ENCODE results near the gene XRN2.
"Not testable (repeated sequence)": the region's sequence is repeated elsewhere in the genome, so short reads cannot be mapped to it uniquely, and the experiment has no call there.

Gene XRN2

GRCh38 chr20:21391972-21392352 lies 88.8 kb downstream of the XRN2 start:
- no peak for DNase-seq

GRCh38 chr20:21393166-21393565 lies 90.0 kb downstream of the XRN2 start:
- DNase-seq, result no peak

DNA sequence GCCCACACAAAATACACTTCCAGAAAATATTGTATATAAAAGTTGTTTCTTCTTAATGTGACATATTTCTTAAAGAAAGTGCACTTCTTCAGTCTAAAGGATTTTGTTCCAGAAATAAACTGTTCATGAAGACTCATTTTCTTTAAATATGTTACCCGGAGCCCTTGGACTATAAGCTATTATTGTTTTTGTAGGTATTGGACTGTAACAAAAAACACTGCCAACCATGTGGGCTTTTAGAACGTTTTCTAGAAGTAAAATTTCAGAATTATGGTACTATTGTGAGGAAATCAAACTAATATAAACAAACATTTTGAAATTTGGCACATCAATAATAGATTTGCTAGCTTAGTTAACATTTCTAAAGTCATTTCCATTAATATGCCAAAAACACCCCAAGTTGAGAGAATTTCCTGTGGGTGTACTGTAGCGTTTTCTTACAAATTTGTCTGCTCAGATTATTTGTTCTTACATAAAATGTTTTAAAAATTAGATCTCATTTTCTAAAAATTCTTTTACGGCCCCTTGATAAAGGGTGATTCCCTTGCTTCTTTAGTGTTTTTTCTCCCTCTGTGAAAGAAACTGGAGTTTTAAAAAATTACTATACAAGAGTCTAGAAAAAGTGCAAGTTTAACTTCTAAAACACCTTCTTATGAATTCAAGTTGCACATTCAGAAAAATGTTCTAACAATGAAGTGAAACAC lies 90.8 kb downstream of the XRN2 start:
- no peak for DNase-seq

DNA sequence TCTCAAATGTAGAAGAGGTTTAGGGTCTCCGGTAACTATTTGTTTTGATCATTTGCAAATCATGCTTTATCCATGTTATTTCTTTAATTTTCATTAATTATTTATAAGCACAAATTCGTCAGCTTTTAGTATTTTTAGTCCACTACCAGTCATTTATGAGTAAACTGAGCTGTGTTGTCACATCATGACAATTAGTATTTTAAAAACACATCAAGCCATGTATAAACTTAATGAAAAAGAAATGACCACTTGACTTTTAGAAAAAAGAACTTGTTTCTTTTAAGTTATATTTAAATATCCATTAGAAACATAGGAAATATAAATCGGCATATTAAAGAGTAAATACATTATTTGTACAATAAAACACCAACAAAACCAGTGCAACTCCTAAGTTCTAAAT lies 91.4 kb downstream of the XRN2 start:
- no peak for DNase-seq

- no peak for DNase-seq
These were observed 92.0 kb downstream of the XRN2 start for GRCh38 chr20:21395051-21395665.

DNA sequence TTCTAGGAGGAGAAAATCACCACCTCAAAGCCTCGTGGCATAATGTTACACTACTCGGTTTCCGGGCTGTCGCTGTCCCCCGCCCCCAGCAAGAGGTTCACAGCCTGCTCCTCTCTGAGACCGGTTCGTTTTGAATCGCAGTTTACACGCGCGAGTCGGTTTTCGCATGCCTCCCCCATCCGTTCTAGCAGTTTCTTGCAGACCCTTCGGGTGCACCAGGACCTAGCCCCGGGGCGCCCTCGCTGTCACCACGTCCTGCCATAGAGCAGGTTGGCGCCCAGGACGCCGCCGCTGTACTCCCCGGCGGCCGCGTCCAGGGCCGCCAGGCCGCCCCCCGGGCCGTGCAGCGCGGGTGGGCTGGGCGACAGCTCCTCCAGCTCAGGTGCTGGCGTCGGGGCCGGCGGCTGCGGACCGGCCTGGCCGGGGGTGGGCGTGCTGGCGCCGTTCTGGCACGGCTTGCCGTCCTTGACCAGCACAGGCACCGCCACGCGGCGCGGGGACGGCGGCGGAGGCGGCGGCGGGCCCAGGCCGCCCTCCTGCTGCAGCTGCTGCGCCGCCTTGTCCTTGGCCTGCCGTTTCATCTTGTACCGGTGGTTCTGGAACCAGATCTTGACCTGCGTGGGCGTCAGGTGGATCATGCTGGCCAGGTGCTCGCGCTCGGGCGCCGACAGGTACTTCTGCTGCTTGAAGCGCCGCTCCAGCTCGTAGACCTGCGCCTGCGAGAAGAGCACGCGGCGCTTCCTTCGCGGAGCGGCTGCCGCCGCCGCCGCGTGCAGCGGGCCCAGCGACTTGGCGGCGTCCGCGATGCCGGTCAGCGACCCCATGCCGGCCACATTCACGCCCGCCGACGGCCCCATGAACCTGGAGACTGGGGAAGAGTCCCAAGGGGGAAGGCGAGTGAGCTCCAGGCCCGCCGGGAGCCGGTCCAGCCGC lies 92.8 kb downstream of the XRN2 start:
- no peak for DNase-seq

GRCh38 chr20:21396599-21397340 lies 93.6 kb downstream of the XRN2 start:
- no peak for DNase-seq

DNA sequence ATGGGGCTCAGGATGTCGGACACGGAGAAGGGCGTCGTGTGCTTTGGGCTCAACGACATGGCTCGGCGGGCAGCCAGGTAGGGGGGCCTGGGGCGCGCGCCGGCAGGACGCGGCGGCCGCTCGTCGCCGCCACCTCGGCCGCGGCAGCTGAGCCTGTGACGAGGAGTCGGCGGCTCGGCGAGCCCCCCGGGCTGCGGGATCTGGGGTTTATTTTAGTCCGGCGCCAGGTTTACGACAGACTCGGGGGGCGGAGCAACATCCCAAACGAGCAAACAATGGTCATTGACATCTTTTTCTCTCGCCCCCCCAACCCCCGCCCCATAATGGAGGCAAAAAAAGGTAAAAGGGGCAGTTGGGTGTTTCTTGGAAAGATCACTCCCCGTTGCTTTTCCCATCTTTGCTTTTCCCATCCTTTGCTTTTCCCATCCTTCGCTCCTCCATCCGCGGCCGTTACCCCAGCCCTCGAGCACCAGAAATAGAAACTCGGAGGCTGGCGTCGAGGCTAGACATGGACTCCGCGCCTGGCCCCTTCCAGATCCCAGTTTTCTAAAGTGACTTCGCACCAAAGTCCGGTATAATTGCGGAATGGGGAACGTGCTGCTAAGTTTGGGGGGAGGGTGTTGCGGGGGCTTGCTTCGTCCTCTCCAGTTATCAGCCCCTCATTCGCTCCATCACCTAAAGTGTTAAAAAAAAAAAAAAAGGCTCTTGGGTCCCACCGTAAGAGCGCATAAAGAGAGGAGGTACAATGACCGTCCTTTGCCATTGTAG lies 94.4 kb downstream of the XRN2 start, which contains the start of gene NKX2-4:
Gene NKX2-4, minus strand, starts transcription at position 186 of the 768 bp plus-strand sequence. Its CDS starts 127 bp downstream, at position 59.
- no peak for DNase-seq

- no peak for DNase-seq
These were observed 95.2 kb downstream of the XRN2 start for GRCh38 chr20:21398109-21399004.

GRCh38 chr20:21399005-21399475 lies 95.9 kb downstream of the XRN2 start:
- DNase-seq, result no peak

GRCh38 chr20:21411725-21412124 lies 108.6 kb downstream of the XRN2 start:
- DNase-seq, result no peak

DNA sequence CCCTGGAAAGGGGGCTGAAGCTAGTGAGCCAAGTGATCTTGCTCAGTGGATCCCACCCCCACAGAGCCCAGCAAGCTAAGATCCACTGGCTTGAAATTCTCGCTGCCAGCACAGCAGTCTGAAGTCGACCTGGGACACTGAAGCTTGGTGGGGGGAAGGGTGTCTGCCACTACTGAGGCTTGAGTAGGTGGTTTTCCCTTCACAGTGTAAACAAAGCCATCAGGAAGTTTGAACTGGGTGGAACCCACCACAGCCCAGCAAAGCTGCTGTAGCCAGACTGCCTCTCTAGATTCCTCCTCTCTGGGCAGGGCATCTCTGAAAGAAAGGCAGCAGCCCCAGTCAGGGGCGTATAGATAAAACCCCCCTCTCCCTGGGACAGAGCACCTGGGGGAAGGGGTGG lies 110.9 kb downstream of the XRN2 start:
- not testable (repeated sequence) for DNase-seq

GRCh38 chr20:21419147-21419546 lies 116.0 kb downstream of the XRN2 start:
- not testable (repeated sequence) for DNase-seq

- no peak for DNase-seq
These were observed 118.6 kb downstream of the XRN2 start for GRCh38 chr20:21421601-21422236.

DNA sequence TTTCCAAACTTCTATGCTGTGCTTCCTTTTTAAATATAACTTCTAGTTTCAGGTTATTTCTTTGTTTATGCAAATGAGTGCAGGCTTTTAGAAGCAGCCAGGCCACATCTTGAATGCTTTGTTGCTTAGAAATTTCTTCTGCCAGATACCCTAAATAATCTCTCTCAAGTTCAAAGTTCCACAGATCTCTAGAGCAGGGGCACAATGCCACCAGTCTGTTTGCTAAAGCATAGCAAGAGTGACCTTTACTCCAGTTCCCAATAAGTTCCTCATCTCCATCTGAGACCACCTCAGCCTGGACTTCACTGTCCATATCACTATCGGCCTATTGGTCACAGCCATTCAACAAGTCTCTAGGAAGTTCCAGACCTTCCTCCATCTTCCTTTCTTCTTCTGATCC lies 120.6 kb downstream of the XRN2 start:
- not testable (repeated sequence) for DNase-seq

GRCh38 chr20:21424846-21425245 lies 121.7 kb downstream of the XRN2 start:
- DNase-seq, result no peak

- DNase-seq, result no peak
These were observed 126.9 kb downstream of the XRN2 start for GRCh38 chr20:21430020-21430419.

DNA sequence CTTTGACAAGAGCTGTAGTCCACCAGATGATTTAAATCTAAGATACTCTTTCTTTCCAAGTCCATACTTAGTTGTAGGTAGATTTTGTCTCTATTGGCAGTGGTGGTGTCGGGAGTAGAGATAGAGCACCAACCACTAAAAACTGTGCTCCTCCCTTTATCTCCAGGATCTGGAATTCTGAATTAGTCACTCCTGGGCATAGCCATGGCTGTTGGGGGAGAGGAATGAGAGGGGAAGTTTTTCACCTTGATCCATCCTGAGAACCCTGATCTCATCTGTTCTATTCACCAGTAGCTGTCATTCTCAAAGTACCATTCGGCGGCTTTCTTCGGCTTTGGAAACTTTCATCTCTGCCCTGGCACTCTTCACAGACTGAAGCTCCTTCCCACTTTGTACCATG lies 129.8 kb downstream of the XRN2 start:
- DNase-seq, result no peak

- DNase-seq, result no peak
These were observed 130.3 kb downstream of the XRN2 start for GRCh38 chr20:21433329-21433890.

DNA sequence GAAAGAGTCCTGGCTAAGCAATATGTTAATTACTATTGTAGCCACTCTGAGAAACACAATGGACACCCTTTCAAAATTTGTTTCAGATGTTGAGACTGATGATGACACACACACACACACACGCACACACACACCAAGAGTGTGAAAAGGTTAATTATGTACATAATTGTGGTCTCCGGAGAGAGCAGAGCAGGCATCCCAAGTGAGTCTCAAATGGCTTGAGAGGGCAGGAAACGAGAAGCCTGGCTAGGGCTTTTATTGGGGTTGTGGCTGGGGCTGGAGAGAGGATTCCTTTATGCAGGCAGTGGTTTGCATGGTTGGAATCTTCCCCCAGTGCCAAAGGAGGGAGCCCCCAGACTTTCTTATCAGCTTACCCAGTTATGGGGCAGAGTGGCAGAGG lies 132.4 kb downstream of the XRN2 start:
- no peak for DNase-seq

All from bone marrow (tissue), 2 donors.